Measurements from ENCODE around the gene IRX4.

IRX4 gene

GRCh38 chr5:1834022-1834551, 48.6 kb downstream of the IRX4 start:
- DNase-seq, result no peak

GRCh38 chr5:1833264-1834021, 49.3 kb downstream of the IRX4 start:
- no peak for DNase-seq

- no peak for DNase-seq
These were observed 50.0 kb downstream of the IRX4 start for GRCh38 chr5:1832511-1833250.

GRCh38 chr5:1831677-1832313, 50.9 kb downstream of the IRX4 start:
- no peak for DNase-seq

- no peak for DNase-seq
These were observed 51.5 kb downstream of the IRX4 start for GRCh38 chr5:1831257-1831656.

GRCh38 chr5:1830571-1831228, 52.0 kb downstream of the IRX4 start:
- no peak for DNase-seq

- peak; percentile 15 for DNase-seq
These were observed 54.8 kb downstream of the IRX4 start for GRCh38 chr5:1827886-1828397.

All from activated CD4-positive, alpha-beta T cell treated with anti-CD3 and anti-CD28 coated beads for 48 hours (primary cell).